ENCODE results near the gene NBAS.

NBAS gene

GRCh38 chr2:15367715-15368114, 193.4 kb downstream of the NBAS start:
- TF ChIP-seq, protein P1, sequence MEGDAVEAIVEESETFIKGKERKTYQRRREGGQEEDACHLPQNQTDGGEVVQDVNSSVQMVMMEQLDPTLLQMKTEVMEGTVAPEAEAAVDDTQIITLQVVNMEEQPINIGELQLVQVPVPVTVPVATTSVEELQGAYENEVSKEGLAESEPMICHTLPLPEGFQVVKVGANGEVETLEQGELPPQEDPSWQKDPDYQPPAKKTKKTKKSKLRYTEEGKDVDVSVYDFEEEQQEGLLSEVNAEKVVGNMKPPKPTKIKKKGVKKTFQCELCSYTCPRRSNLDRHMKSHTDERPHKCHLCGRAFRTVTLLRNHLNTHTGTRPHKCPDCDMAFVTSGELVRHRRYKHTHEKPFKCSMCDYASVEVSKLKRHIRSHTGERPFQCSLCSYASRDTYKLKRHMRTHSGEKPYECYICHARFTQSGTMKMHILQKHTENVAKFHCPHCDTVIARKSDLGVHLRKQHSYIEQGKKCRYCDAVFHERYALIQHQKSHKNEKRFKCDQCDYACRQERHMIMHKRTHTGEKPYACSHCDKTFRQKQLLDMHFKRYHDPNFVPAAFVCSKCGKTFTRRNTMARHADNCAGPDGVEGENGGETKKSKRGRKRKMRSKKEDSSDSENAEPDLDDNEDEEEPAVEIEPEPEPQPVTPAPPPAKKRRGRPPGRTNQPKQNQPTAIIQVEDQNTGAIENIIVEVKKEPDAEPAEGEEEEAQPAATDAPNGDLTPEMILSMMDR (IDR thresholded peaks at IDR 0.05; ENCODE audit: low read depth, low read length), result no peak
- DNase-seq (ENCODE audit: low read depth in 2 of 2), result no peak
- no peak overlapping the region for H3K4me3 ChIP-seq (replicated peaks in 1 of 2; ENCODE audit: low read depth in 2 of 2, low read length in 2 of 2)

DNA sequence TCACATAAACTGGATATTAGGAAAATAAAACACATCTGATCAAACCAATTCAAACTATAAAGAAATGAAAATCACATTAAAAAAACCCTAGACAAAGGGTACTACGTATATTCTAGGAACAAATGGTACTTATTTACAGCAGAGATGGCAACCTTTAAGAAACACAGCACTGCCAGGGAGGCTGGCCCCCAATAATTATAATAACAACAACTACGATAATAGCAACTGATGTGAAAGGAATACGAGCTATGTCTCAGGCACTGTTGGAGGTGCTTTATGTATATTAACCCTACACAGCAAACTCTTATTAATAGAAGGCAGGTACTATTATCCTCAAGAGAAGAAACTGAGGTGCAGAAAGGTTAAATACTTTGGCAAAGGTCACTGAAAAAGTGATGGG, 193.9 kb downstream of the NBAS start:
- DNase-seq (ENCODE audit: low read depth in 2 of 2), result no peak
- TF ChIP-seq, protein P1 (IDR thresholded peaks at IDR 0.05; ENCODE audit: low read depth, low read length), result no peak
- H3K4me3 ChIP-seq (replicated peaks in 1 of 2; ENCODE audit: low read depth in 2 of 2, low read length in 2 of 2), result no peak overlapping the region

GRCh38 chr2:15365411-15365810, 195.7 kb downstream of the NBAS start:
- TF ChIP-seq, protein P1 (IDR thresholded peaks at IDR 0.05; ENCODE audit: low read depth, low read length), result no peak
- DNase-seq (ENCODE audit: low read depth in 2 of 2), result no peak
- H3K4me3 ChIP-seq (replicated peaks in 1 of 2; ENCODE audit: low read depth in 2 of 2, low read length in 2 of 2), result no peak overlapping the region

GRCh38 chr2:15364561-15364960, 196.6 kb downstream of the NBAS start:
- no peak overlapping the region for H3K4me3 ChIP-seq (replicated peaks in 1 of 2; ENCODE audit: low read depth in 2 of 2, low read length in 2 of 2)
- TF ChIP-seq, protein P1 (IDR thresholded peaks at IDR 0.05; ENCODE audit: low read depth, low read length), result no peak
- DNase-seq (ENCODE audit: low read depth in 2 of 2), result peak in 1 of 2 donors; percentile 31

DNA sequence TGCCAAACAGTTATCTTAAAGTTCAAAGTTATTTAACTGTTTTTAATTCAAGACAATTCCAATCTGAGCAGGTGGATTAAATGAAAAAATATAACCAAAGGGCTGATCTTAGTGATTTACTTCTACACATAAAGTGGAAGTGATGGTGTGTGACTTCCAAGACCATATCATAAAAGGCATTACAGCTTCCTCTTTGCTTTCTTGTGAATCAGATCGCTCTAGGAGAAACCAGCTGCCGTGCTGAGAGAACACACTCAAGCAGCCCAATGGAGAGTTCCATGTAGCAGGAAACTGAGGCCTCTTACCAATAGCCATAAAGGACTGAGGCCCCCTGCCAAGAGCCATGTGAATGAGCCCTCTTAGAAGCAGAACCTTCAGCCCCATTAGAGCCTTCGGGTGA, 197.4 kb downstream of the NBAS start:
- TF ChIP-seq, protein P1 (IDR thresholded peaks at IDR 0.05; ENCODE audit: low read depth, low read length), result no peak
- DNase-seq (ENCODE audit: low read depth in 2 of 2), result no peak
- H3K4me3 ChIP-seq (replicated peaks in 1 of 2; ENCODE audit: low read depth in 2 of 2, low read length in 2 of 2), result no peak overlapping the region

DNA sequence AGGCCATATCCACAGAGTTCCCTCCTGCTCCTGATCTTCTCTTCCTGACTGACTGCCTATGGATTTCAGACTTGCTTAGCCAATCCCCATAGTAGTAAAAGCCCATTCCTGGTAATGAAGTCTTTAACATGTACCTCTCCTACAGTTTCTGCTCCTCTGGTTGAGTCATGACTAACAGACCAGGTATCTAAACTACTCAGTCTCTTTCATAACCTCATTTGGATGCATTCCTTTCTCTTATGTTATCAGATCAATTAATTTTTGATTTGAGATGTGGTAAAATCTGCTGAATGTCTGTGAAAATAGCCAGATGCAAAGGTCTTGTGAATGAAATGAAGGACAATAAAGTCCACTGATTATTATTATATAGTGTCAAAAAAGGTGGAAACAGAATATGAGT, 198.0 kb downstream of the NBAS start:
- peak; percentile 12 to 57 for DNase-seq (ENCODE audit: low read depth in 2 of 2)
- no peak overlapping the region for H3K4me3 ChIP-seq (replicated peaks in 1 of 2; ENCODE audit: low read depth in 2 of 2, low read length in 2 of 2)

More for the DNA sequence above, 198.0 kb downstream of the NBAS start:
- TF ChIP-seq, protein P1 (IDR thresholded peaks at IDR 0.05; ENCODE audit: low read depth, low read length), result no peak

All from cardiac fibroblast (primary cell).